SK-N-SH treated with all-trans-retinoic acid at 6 μM for 48 hours (cell line): ENCODE results near the gene B3GNT3.

Experiments
- ATAC-seq: fragments of 200-7000 bp; cut with Tn5 transposase; 3 replicates; pipeline ENCODE4 v1.9.1; 2020; ENCODE audit warnings: mild to moderate bottlenecking, moderate library complexity
- BACH2 ChIP-seq: fragments of 250-450 bp; sonication (Bioruptor Pico); IDR thresholded peaks from 2 replicates; pipeline ENCODE4 v1.9.0; 2021; ENCODE audit warnings: mild to moderate bottlenecking, borderline replicate concordance
- CREB5 ChIP-seq: fragments of 250-450 bp; sonication (Bioruptor Pico); IDR thresholded peaks from 2 replicates; pipeline ENCODE4 v1.5.1; 2020; ENCODE audit warnings: low read depth, mild to moderate bottlenecking, moderate library complexity
- ESRRG ChIP-seq: fragments of 250-450 bp; sonication (Bioruptor Pico); IDR thresholded peaks from 2 replicates; pipeline ENCODE4 v1.6.1; 2021; ENCODE audit warnings: mild to moderate bottlenecking
- ISL1 ChIP-seq: fragments of 250-450 bp; sonication (Bioruptor Pico); IDR thresholded peaks from 2 replicates; pipeline ENCODE4 v2.1.2; 2022; ENCODE audit warnings: mild to moderate bottlenecking, moderate library complexity
- OSR1 ChIP-seq: fragments of 250-450 bp; sonication (Bioruptor Pico); IDR thresholded peaks from 2 replicates; pipeline ENCODE4 v1.8.0; 2022; ENCODE audit warnings: moderate library complexity, mild to moderate bottlenecking, inconsistent platforms
- PATZ1 ChIP-seq: fragments of 250-450 bp; sonication (Bioruptor Pico); IDR thresholded peaks from 2 replicates; pipeline ENCODE4 v1.8.0; 2020; ENCODE audit warnings: mild to moderate bottlenecking, moderate library complexity, borderline replicate concordance
- POU6F1 ChIP-seq: fragments of 250-450 bp; sonication (Bioruptor Pico); IDR thresholded peaks from 2 replicates; pipeline ENCODE4 v1.8.0; 2021; ENCODE audit warnings: low read depth, mild to moderate bottlenecking, moderate library complexity, borderline replicate concordance
- PPARA ChIP-seq: fragments of 250-450 bp; sonication (Bioruptor Pico); IDR thresholded peaks from 2 replicates; pipeline ENCODE4 v1.5.0; 2020; ENCODE audit warnings: mild to moderate bottlenecking, borderline replicate concordance
- RARB ChIP-seq: fragments of 250-450 bp; sonication (Bioruptor Pico); IDR thresholded peaks from 2 replicates; pipeline ENCODE4 v1.8.0; 2021; ENCODE audit warnings: mild to moderate bottlenecking, moderate library complexity
- SNAI2 ChIP-seq: fragments of 250-450 bp; sonication (Bioruptor Pico); IDR thresholded peaks from 2 replicates; pipeline ENCODE4 v1.5.0; 2020; ENCODE audit warnings: mild to moderate bottlenecking, moderate library complexity
- TCF4 ChIP-seq: fragments of 250-450 bp; sonication (Bioruptor Pico); IDR thresholded peaks from 2 replicates; pipeline ENCODE4 v1.8.0; 2021; ENCODE audit warnings: mild to moderate bottlenecking, moderate library complexity, borderline replicate concordance
- TOX ChIP-seq: fragments of 250-450 bp; sonication (Bioruptor Pico); IDR thresholded peaks from 2 replicates; pipeline ENCODE4 v1.8.0; 2021; ENCODE audit warnings: mild to moderate bottlenecking, moderate library complexity, borderline replicate concordance
- TSHZ2 ChIP-seq: fragments of 250-450 bp; sonication (Bioruptor Pico); IDR thresholded peaks from 2 replicates; pipeline ENCODE4 v1.5.0; 2020; ENCODE audit warnings: mild to moderate bottlenecking, moderate library complexity
- ZC3H10 ChIP-seq: fragments of 250-450 bp; sonication (Bioruptor Pico); IDR thresholded peaks from 2 replicates; pipeline ENCODE4 v1.5.1; 2021; ENCODE audit warnings: mild to moderate bottlenecking, moderate library complexity
- ZFP3 ChIP-seq: fragments of 250-450 bp; sonication (Bioruptor Pico); IDR thresholded peaks from 2 replicates; pipeline ENCODE4 v1.5.0; 2020; ENCODE audit warnings: mild to moderate bottlenecking, moderate library complexity
- ZNF565 ChIP-seq: fragments of 450-650 bp; formaldehyde crosslinking; conservative IDR thresholded peaks from 2 replicates; pipeline ENCODE4 v1.5.0; 2020; ENCODE audit warnings: low read depth, mild to moderate bottlenecking, moderate library complexity
- ZNF70 ChIP-seq: fragments of 450-650 bp; formaldehyde crosslinking; IDR thresholded peaks from 2 replicates; pipeline ENCODE4 v1.5.0; 2020; ENCODE audit warnings: mild to moderate bottlenecking, moderate library complexity
- ZNF8 ChIP-seq: fragments of 450-650 bp; formaldehyde crosslinking; IDR thresholded peaks from 2 replicates; pipeline ENCODE4 v1.5.0; 2020; ENCODE audit warnings: mild to moderate bottlenecking, moderate library complexity
- TF ChIP-seq, protein P1 (sequence below): fragments of 250-450 bp; sonication (Bioruptor Pico); IDR thresholded peaks from 2 replicates; pipeline ENCODE4 v1.5.1; 2021; ENCODE audit warnings: mild to moderate bottlenecking, moderate library complexity

Gene B3GNT3

GRCh38 chr19:17859533-17860330 is 64.8 kb downstream of the B3GNT3 start, which contains the start of gene RPL18A:
TSS of gene RPL18A (plus strand) at chr19:17859910. CDS start at chr19:17859957, 47 bp downstream.
- peak; percentile 95 for ATAC-seq
- peak; percentile 67; the same call in 1 of the 2 replicates for TF ChIP-seq SNAI2 (CRISPR knock-in tag)
- no peak for TF ChIP-seq TOX (CRISPR knock-in tag)
- TF ChIP-seq ZFP3 (CRISPR knock-in tag): no peak

GRCh38 chr19:17860331-17860992 is 65.5 kb downstream of the B3GNT3 start:
- ATAC-seq: no peak
- TF ChIP-seq ZC3H10 (no peak), TCF4 (no peak), CREB5 (CRISPR knock-in tag) (no peak), ZNF565 (no peak), POU6F1 (CRISPR knock-in tag) (no peak), PATZ1 (CRISPR knock-in tag) (no peak), ISL1 (CRISPR knock-in tag) (no peak), TSHZ2 (CRISPR knock-in tag) (no peak), ZNF8 (CRISPR knock-in tag) (no peak), OSR1 (CRISPR knock-in tag) (no peak), SNAI2 (CRISPR knock-in tag) (no peak)

DNA sequence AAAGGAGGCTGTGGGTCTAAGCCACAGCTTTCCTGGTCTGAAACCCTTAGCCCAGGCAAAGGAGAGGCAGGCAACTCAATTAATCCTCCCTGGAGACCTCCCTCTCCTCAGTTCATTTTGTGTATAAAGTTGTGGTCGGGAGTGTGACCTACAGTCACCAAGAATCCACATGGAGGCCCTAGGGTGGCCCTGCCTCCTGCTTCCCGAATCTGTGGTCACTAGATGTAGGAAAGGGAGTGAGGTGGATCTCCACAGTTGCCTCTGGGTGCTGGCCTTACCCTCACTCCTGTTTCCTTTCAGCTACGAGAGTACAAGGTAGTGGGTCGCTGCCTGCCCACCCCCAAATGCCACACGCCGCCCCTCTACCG is 66.0 kb downstream of the B3GNT3 start:
- TF ChIP-seq, protein P1, sequence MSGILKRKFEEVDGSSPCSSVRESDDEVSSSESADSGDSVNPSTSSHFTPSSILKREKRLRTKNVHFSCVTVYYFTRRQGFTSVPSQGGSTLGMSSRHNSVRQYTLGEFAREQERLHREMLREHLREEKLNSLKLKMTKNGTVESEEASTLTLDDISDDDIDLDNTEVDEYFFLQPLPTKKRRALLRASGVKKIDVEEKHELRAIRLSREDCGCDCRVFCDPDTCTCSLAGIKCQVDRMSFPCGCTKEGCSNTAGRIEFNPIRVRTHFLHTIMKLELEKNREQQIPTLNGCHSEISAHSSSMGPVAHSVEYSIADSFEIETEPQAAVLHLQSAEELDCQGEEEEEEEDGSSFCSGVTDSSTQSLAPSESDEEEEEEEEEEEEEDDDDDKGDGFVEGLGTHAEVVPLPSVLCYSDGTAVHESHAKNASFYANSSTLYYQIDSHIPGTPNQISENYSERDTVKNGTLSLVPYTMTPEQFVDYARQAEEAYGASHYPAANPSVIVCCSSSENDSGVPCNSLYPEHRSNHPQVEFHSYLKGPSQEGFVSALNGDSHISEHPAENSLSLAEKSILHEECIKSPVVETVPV (CRISPR knock-in tag): no peak
- TF ChIP-seq SNAI2 (CRISPR knock-in tag) (no peak), POU6F1 (CRISPR knock-in tag) (no peak), ZNF8 (CRISPR knock-in tag) (no peak), CREB5 (CRISPR knock-in tag) (no peak), TOX (CRISPR knock-in tag) (no peak), BACH2 (CRISPR knock-in tag) (no peak), RARB (no peak), ZFP3 (CRISPR knock-in tag) (no peak), ISL1 (CRISPR knock-in tag) (no peak), ZNF70 (no peak), ESRRG (CRISPR knock-in tag) (no peak), PATZ1 (CRISPR knock-in tag) (no peak), ZC3H10 (no peak), ZNF565 (no peak), TCF4 (no peak), PPARA (CRISPR knock-in tag) (no peak)
- no peak for ATAC-seq
